GM12864 (cell line): Measurements from ENCODE around the gene DPH5.
"Not testable (repeated sequence)": the region's sequence is repeated elsewhere in the genome, so short reads cannot be mapped to it uniquely, and the experiment has no call there.

ENCODE experiments used
- DNase-seq: peaks from one replicate; pipeline ENCODE4 v3.0.0-alpha.2; 2011; ENCODE audit warnings: low read depth
- H3K4me3 ChIP-seq: 2 replicates; pipeline ENCODE4 v1.5.1; 2011; ENCODE audit warnings: mild to moderate bottlenecking, low read depth, low read length, control low read depth
- CTCF ChIP-seq: IDR thresholded peaks from 2 replicates; pipeline ENCODE4 v1.5.1; 2011; ENCODE audit warnings: low read depth, mild to moderate bottlenecking, moderate library complexity, low read length, control low read depth, inconsistent platforms; ENCODE audit errors: missing control alignments

Gene DPH5

GRCh38 chr1:101025657-101026429 is at the start of gene DPH5:
Gene DPH5, minus strand, starts transcription at chr1:101025784. Its CDS starts 341 bp downstream, at chr1:101025443.
- TF ChIP-seq CTCF = no peak
- peak; percentile 75 for DNase-seq
- H3K4me3 ChIP-seq = peak within 1 kb of the TSS; percentile 60

GRCh38 chr1:101073836-101074235 is 48.3 kb upstream of the DPH5 start:
- no peak for TF ChIP-seq CTCF
- DNase-seq = no peak

GRCh38 chr1:101071470-101071891 is 45.9 kb upstream of the DPH5 start:
- TF ChIP-seq CTCF = no peak
- no peak overlapping the region for H3K4me3 ChIP-seq
- DNase-seq = no peak

More at GRCh38 chr1:101073836-101074235, 48.3 kb upstream of the DPH5 start:
- H3K4me3 ChIP-seq = no peak overlapping the region

- DNase-seq = no peak
- no peak overlapping the region for H3K4me3 ChIP-seq
- no peak for TF ChIP-seq CTCF
Measured at GRCh38 chr1:101069158-101069557, 43.6 kb upstream of the DPH5 start.

GRCh38 chr1:101066937-101067335 is 41.4 kb upstream of the DPH5 start:
- not testable (repeated sequence) for DNase-seq, H3K4me3 ChIP-seq

GRCh38 chr1:101066260-101066936 is 40.8 kb upstream of the DPH5 start:
- DNase-seq = no peak
- H3K4me3 ChIP-seq = no peak overlapping the region
- no peak for TF ChIP-seq CTCF

GRCh38 chr1:101065575-101065974 is 40.0 kb upstream of the DPH5 start:
- no peak overlapping the region for H3K4me3 ChIP-seq
- TF ChIP-seq CTCF = no peak
- no peak for DNase-seq
